GM12801 (cell line): ENCODE measurements around the gene TNPO3.

ENCODE experiments used
- CTCF ChIP-seq: IDR thresholded peaks from one replicate; pipeline ENCODE4 v1.5.1; 2011; ENCODE audit warnings: control low read depth; ENCODE audit not compliant: insufficient read length; ENCODE audit errors: extremely low read depth

The TNPO3 gene

GRCh38 chr7:128961030-128961659, 93.8 kb downstream of the TNPO3 start:
- no peak for TF ChIP-seq CTCF

- no peak for TF ChIP-seq CTCF
These were observed 95.6 kb downstream of the TNPO3 start for GRCh38 chr7:128959296-128959695.

GRCh38 chr7:128955981-128956380, 98.9 kb downstream of the TNPO3 start:
- no peak for TF ChIP-seq CTCF

GRCh38 chr7:128954830-128955802, 99.8 kb downstream of the TNPO3 start:
- no peak for TF ChIP-seq CTCF

- no peak for TF ChIP-seq CTCF
These were observed 100.8 kb downstream of the TNPO3 start for GRCh38 chr7:128954150-128954549.

GRCh38 chr7:128951296-128951695, 103.6 kb downstream of the TNPO3 start:
- no peak for TF ChIP-seq CTCF

- TF ChIP-seq CTCF = no peak
These were observed 105.7 kb downstream of the TNPO3 start for GRCh38 chr7:128948976-128949760.
